ENCODE measurements around the gene ANKRD33B. TPM values are rescaled to one million over a fixed set of nuclear protein-coding genes. Genes with fewer than 3 reads are reported as not detected.

The ANKRD33B gene
- polyA plus RNA-seq, 3 donors = 0.05 TPM; not detected in 2

- intact Hi-C loops (cut with micrococcal nuclease) = no loop called here
- peak overlapping the region; percentile 58 for H2AFZ ChIP-seq (ENCODE audit: insufficient read depth, low read depth, low read length, poor library complexity, severe bottlenecking)
- Mint-ChIP-seq H3K27me3 (ENCODE audit: low read depth in 3 of 3) (peaks cover 0 to 2% (median 2%) of the 10 kb centered on the region in 3 donors), H3K9me3 (peaks cover 0 to 3% (median 0%) of the 10 kb centered on the region in 7 donors), H3K4me1 (peaks cover 16% of the 10 kb centered on the region), H3K27ac (peak overlapping the region in 3 of 7 donors; percentile 9 to 26 (median 23)), H3K4me3 (peak overlapping the region; percentile 63 to 78), H3K36me3 (no peaks in the 10 kb centered on the region)
- H4K20me1 ChIP-seq (ENCODE audit: insufficient read depth, low read length) = no peaks in the 10 kb centered on the region
- no peaks in the 10 kb centered on the region for H3K79me2 ChIP-seq (ENCODE audit: insufficient read depth, low read length)
- no peaks in the 10 kb centered on the region for H3K36me3 ChIP-seq (replicated peaks in 1 of 2; ENCODE audit: control insufficient read depth in 1 of 2, insufficient read depth in 2 of 2, low read length in 2 of 2)
- WGBS (ENCODE audit: insufficient coverage) = 18% methylated on average over 5 of the region's 8 CpGs
- H3K9ac ChIP-seq (ENCODE audit: insufficient read depth, low read length, poor library complexity, severe bottlenecking) = no peak overlapping the region
- no peak overlapping the region for H3K27ac ChIP-seq (ENCODE audit: low read depth in 1 of 2, low read length in 2 of 2)
- peak overlapping the region; percentile 62 for H3K4me2 ChIP-seq (replicated peaks; ENCODE audit: extremely low read depth, low read length, poor library complexity, severe bottlenecking)
- no peaks in the 10 kb centered on the region for H3K9me3 ChIP-seq (replicated peaks in 1 of 2; ENCODE audit: control insufficient read depth in 1 of 2, insufficient read depth in 1 of 2, low read length in 2 of 2)
- DNase-seq = peak in 2 of 3 donors; percentile 56 to 87
- H3K4me1 ChIP-seq (ENCODE audit: control insufficient read depth in 1 of 2, insufficient read depth in 2 of 2, low read length in 2 of 2) = peaks cover 8 to 10% of the 10 kb centered on the region in 2 donors
- H3K27me3 ChIP-seq (ENCODE audit: control insufficient read depth in 2 of 2, insufficient read depth in 2 of 2, low read length in 2 of 2) = no peaks in the 10 kb centered on the region
- peak overlapping the region in 2 of 3 experiments; percentile 31 to 46 for H3K4me3 ChIP-seq (replicated peaks in 1 of 3; ENCODE audit: low read depth in 2 of 3, low read length in 3 of 3)
- TF ChIP-seq CTCF (IDR thresholded peaks at IDR 0.05) = no peak
These were observed 31.9 kb downstream of the ANKRD33B start for GRCh38 chr5:10595672-10596309.

DNA sequence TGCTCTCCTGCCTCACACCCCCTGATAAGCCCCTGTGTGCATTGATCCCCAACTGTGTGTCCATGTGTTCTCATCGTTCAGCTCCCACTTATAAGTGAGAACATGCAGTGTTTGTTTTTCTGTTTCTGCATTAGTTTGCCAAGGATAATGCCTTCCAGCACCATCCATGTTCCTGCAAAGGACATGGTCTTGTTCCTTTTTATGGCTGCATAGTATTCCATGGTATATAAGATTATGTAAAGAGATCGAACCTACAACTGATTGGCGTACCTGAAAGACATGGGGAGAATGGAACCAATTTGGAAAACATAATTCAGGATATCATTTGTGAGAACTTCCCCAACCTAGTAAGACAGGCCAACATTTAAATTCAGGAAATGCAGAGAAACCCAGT, 32.4 kb downstream of the ANKRD33B start:
- Histone ChIP-seq H3K36me3 (replicated peaks in 1 of 2; ENCODE audit: control insufficient read depth in 1 of 2, insufficient read depth in 2 of 2, low read length in 2 of 2) (no peaks in the 10 kb centered on the region), H3K4me3 (replicated peaks in 1 of 3; ENCODE audit: low read depth in 2 of 3, low read length in 3 of 3) (peak overlapping the region in 1 of 3 experiments; percentile 46), H3K27me3 (ENCODE audit: control insufficient read depth in 2 of 2, insufficient read depth in 2 of 2, low read length in 2 of 2) (no peaks in the 10 kb centered on the region), H3K27ac (ENCODE audit: low read depth in 1 of 2, low read length in 2 of 2) (no peak overlapping the region), H4K20me1 (ENCODE audit: insufficient read depth, low read length) (no peaks in the 10 kb centered on the region), H3K79me2 (ENCODE audit: insufficient read depth, low read length) (peaks cover 3% of the 10 kb centered on the region), H2AFZ (ENCODE audit: insufficient read depth, low read depth, low read length, poor library complexity, severe bottlenecking) (peak overlapping the region; percentile 58), H3K4me1 (ENCODE audit: control insufficient read depth in 1 of 2, insufficient read depth in 2 of 2, low read length in 2 of 2) (peaks cover 8 to 10% of the 10 kb centered on the region in 2 donors), H3K4me2 (replicated peaks; ENCODE audit: extremely low read depth, low read length, poor library complexity, severe bottlenecking) (peak overlapping the region; percentile 62), H3K9ac (ENCODE audit: insufficient read depth, low read length, poor library complexity, severe bottlenecking) (no peak overlapping the region), H3K9me3 (replicated peaks in 1 of 2; ENCODE audit: control insufficient read depth in 1 of 2, insufficient read depth in 1 of 2, low read length in 2 of 2) (no peaks in the 10 kb centered on the region)
- Mint-ChIP-seq H3K9me3 (peaks cover 0 to 3% (median 0%) of the 10 kb centered on the region in 7 donors), H3K36me3 (no peaks in the 10 kb centered on the region), H3K4me1 (peaks cover 18% of the 10 kb centered on the region), H3K27ac (peak overlapping the region in 2 of 7 donors; percentile 6 to 23), H3K27me3 (ENCODE audit: low read depth in 3 of 3) (peaks cover 0 to 2% (median 2%) of the 10 kb centered on the region in 3 donors), H3K4me3 (peak overlapping the region in 1 of 2 donors; percentile 78)
- TF ChIP-seq CTCF (IDR thresholded peaks at IDR 0.05) = no peak
- no peak for DNase-seq
- WGBS (ENCODE audit: insufficient coverage) = 100% methylated on average over 1 of the region's 3 CpGs
- intact Hi-C loops (cut with micrococcal nuclease) = no loop called here

Data from CD14-positive monocyte (primary cell).